Natural killer cell treated with Interleukin-12 subunit alpha and Interleukin-12 subunit beta and Interleukin-15 and Interleukin-18, amount 100 ng/mL, for 72 hours (primary cell): Measurements from ENCODE around the gene HCRTR1. TPM values are rescaled to one million over a fixed set of nuclear protein-coding genes. Genes with fewer than 3 reads are reported as not detected.

ENCODE experiments used
- ATAC-seq, 2 donors: fragments of 150-1000 bp; cut with Tn5 transposase in 1 of 2; sonication (Bioruptor Pico), chemical (Tn5 transposase) in 1 of 2; 2 replicates each; pipeline ENCODE4 v1.10.0; 2021
- DNase-seq: peaks from one replicate; pipeline ENCODE4 v3.0.0; 2022; ENCODE audit warnings: low spot score
- H3K27ac Mint-ChIP-seq, 2 donors: 1 replicate in 1 of 2; 2 replicates in 1 of 2; pipeline ENCODE4 v1.8.0; 2022; ENCODE audit warnings: mixed read lengths in 2 of 2, mild to moderate bottlenecking in 1 of 2, moderate library complexity in 1 of 2
- H3K27me3 Mint-ChIP-seq, 2 donors: 1 replicate in 1 of 2; 2 replicates in 1 of 2; pipeline ENCODE4 v1.8.0; 2022; ENCODE audit warnings: mixed read lengths in 2 of 2
- H3K36me3 Mint-ChIP-seq: one replicate; pipeline ENCODE4 v1.8.0; 2022; ENCODE audit warnings: mixed read lengths
- H3K4me1 Mint-ChIP-seq, 2 donors: 1 replicate in 1 of 2; 2 replicates in 1 of 2; pipeline ENCODE4 v1.8.0; 2022; ENCODE audit warnings: low read depth in 2 of 2, mixed read lengths in 2 of 2, mild to moderate bottlenecking in 1 of 2
- H3K4me3 Mint-ChIP-seq: one replicate; pipeline ENCODE4 v1.8.0; 2022; ENCODE audit warnings: mixed read lengths
- H3K9me3 Mint-ChIP-seq: 2 replicates; pipeline ENCODE4 v1.8.0; 2022; ENCODE audit warnings: mixed read lengths
- total RNA-seq, 2 donors: library from RNA; stranded (reverse); gene quantifications; one replicate each; pipeline ENCODE4 v1.2.3, GENCODE V29; 2022

The HCRTR1 gene
- not detected for total RNA-seq

- H3K27me3 Mint-ChIP-seq: peaks cover 19 to 23% of the 10 kb centered on the region in 2 donors
- H3K4me3 Mint-ChIP-seq: peak within 1 kb of the TSS; percentile 71
- peaks cover 12 to 13% of the 10 kb centered on the region in 2 donors for H3K4me1 Mint-ChIP-seq
- H3K9me3 Mint-ChIP-seq: no peaks in the 10 kb centered on the region
- no peaks in the 10 kb centered on the region for H3K36me3 Mint-ChIP-seq
- no peak for ATAC-seq
- H3K27ac Mint-ChIP-seq: no peak within 1 kb of the TSS
- no peak for DNase-seq
Observed at GRCh38 chr1:31617218-31617915, at the start of gene HCRTR1. TSS of gene HCRTR1 (plus strand) at chr1:31617689. CDS start at chr1:31619193, 1,504 bp downstream.

GRCh38 chr1:31567956-31568570 is 49.4 kb upstream of the HCRTR1 start:
- Mint-ChIP-seq H3K4me1 (no peaks in the 10 kb centered on the region), H3K36me3 (no peaks in the 10 kb centered on the region), H3K27me3 (peaks cover 8 to 17% of the 10 kb centered on the region in 2 donors), H3K27ac (no peak overlapping the region), H3K4me3 (no peak overlapping the region), H3K9me3 (no peaks in the 10 kb centered on the region)
- ATAC-seq (no peak), DNase-seq (no peak)

- DNase-seq: no peak
- H3K27ac Mint-ChIP-seq: no peak overlapping the region
- no peaks in the 10 kb centered on the region for H3K36me3 Mint-ChIP-seq
- peaks cover 8 to 14% of the 10 kb centered on the region in 2 donors for H3K27me3 Mint-ChIP-seq
- H3K4me3 Mint-ChIP-seq: no peak overlapping the region
- H3K9me3 Mint-ChIP-seq: no peaks in the 10 kb centered on the region
- H3K4me1 Mint-ChIP-seq: no peaks in the 10 kb centered on the region
- no peak for ATAC-seq
Observed at GRCh38 chr1:31568895-31569595, 48.4 kb upstream of the HCRTR1 start.

GRCh38 chr1:31569596-31570173 is 47.8 kb upstream of the HCRTR1 start:
- DNase-seq (no peak), ATAC-seq (no peak)
- Mint-ChIP-seq H3K27me3 (peaks cover 8 to 10% of the 10 kb centered on the region in 2 donors), H3K4me3 (no peak overlapping the region), H3K9me3 (no peaks in the 10 kb centered on the region), H3K27ac (no peak overlapping the region), H3K36me3 (no peaks in the 10 kb centered on the region), H3K4me1 (no peaks in the 10 kb centered on the region)

GRCh38 chr1:31570228-31570627 is 47.3 kb upstream of the HCRTR1 start:
- ATAC-seq: no peak

GRCh38 chr1:31570906-31571305 is 46.6 kb upstream of the HCRTR1 start:
- Mint-ChIP-seq H3K4me1 (no peaks in the 10 kb centered on the region), H3K27me3 (peaks cover 8 to 10% of the 10 kb centered on the region in 2 donors), H3K27ac (no peak overlapping the region), H3K4me3 (no peak overlapping the region), H3K9me3 (no peaks in the 10 kb centered on the region), H3K36me3 (no peaks in the 10 kb centered on the region)
- no peak for ATAC-seq
- DNase-seq: no peak

More at GRCh38 chr1:31570228-31570627, 47.3 kb upstream of the HCRTR1 start:
- DNase-seq: no peak
- Mint-ChIP-seq H3K36me3 (no peaks in the 10 kb centered on the region), H3K27me3 (peaks cover 8 to 10% of the 10 kb centered on the region in 2 donors), H3K4me3 (no peak overlapping the region), H3K27ac (no peak overlapping the region), H3K9me3 (no peaks in the 10 kb centered on the region), H3K4me1 (no peaks in the 10 kb centered on the region)

GRCh38 chr1:31571340-31572295 is 45.9 kb upstream of the HCRTR1 start:
- Mint-ChIP-seq H3K4me3 (no peak overlapping the region), H3K4me1 (no peaks in the 10 kb centered on the region), H3K36me3 (no peaks in the 10 kb centered on the region), H3K9me3 (no peaks in the 10 kb centered on the region), H3K27me3 (peaks cover 13% of the 10 kb centered on the region in 2 donors), H3K27ac (no peak overlapping the region)
- ATAC-seq (no peak), DNase-seq (no peak)

GRCh38 chr1:31572323-31573104 is 45.0 kb upstream of the HCRTR1 start:
- ATAC-seq: no peak
- DNase-seq: no peak
- no peaks in the 10 kb centered on the region for H3K9me3 Mint-ChIP-seq
- H3K27ac Mint-ChIP-seq: no peak overlapping the region
- no peak overlapping the region for H3K4me3 Mint-ChIP-seq
- H3K27me3 Mint-ChIP-seq: peaks cover 13 to 14% of the 10 kb centered on the region in 2 donors
- no peaks in the 10 kb centered on the region for H3K36me3 Mint-ChIP-seq
- no peaks in the 10 kb centered on the region for H3K4me1 Mint-ChIP-seq

GRCh38 chr1:31573261-31573660 is 44.2 kb upstream of the HCRTR1 start:
- no peaks in the 10 kb centered on the region for H3K4me1 Mint-ChIP-seq
- DNase-seq: no peak

GRCh38 chr1:31574749-31575368 is 42.6 kb upstream of the HCRTR1 start:
- DNase-seq (no peak), ATAC-seq (no peak)
- H3K4me3 Mint-ChIP-seq: no peak overlapping the region
- no peaks in the 10 kb centered on the region for H3K9me3 Mint-ChIP-seq
- no peaks in the 10 kb centered on the region for H3K36me3 Mint-ChIP-seq
- no peak overlapping the region for H3K27ac Mint-ChIP-seq
- no peaks in the 10 kb centered on the region for H3K4me1 Mint-ChIP-seq
- peaks cover 8 to 14% of the 10 kb centered on the region in 2 donors for H3K27me3 Mint-ChIP-seq

More at GRCh38 chr1:31573261-31573660, 44.2 kb upstream of the HCRTR1 start:
- Mint-ChIP-seq H3K4me3 (no peak overlapping the region), H3K9me3 (no peaks in the 10 kb centered on the region), H3K27me3 (peaks cover 13 to 14% of the 10 kb centered on the region in 2 donors), H3K36me3 (no peaks in the 10 kb centered on the region), H3K27ac (no peak overlapping the region)
- no peak for ATAC-seq

- no peak overlapping the region for H3K27ac Mint-ChIP-seq
- H3K27me3 Mint-ChIP-seq: peaks cover 8 to 14% of the 10 kb centered on the region in 2 donors
- no peak for DNase-seq
- H3K4me1 Mint-ChIP-seq: no peaks in the 10 kb centered on the region
- no peaks in the 10 kb centered on the region for H3K36me3 Mint-ChIP-seq
- no peak overlapping the region for H3K4me3 Mint-ChIP-seq
- H3K9me3 Mint-ChIP-seq: no peaks in the 10 kb centered on the region
- ATAC-seq: no peak
Observed at GRCh38 chr1:31575369-31576140, 41.9 kb upstream of the HCRTR1 start.
